Stimulated activated naive CD4-positive, alpha-beta T cell (primary cell): Measurements from ENCODE around the gene L3MBTL2.

Experiments used
- DNase-seq, 6 experiments: peaks; one replicate each; lab custom pipeline; 2025; lab: John Stamatoyannopoulos, UW

Gene L3MBTL2

DNA sequence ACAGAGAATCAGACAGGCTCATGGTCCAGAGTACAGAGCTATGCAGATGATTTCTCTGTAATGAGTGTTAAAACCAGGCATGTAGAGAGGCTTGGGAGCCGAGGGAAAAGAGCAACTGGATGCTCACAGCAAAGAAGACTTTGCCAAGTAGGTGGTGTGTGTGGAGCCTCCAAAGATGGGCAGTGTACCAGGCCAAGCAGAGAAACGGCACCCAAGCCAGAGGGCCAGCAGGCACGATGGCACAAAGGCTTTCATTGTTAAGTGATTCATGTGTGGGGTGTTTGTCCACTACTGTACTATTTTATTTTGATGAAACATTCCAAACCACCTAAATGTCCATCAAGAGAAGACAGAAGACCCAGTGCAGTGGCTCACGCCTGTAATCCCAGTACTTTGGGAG lies 69.7 kb downstream of the L3MBTL2 start:
- DNase-seq, result no peak

DNA sequence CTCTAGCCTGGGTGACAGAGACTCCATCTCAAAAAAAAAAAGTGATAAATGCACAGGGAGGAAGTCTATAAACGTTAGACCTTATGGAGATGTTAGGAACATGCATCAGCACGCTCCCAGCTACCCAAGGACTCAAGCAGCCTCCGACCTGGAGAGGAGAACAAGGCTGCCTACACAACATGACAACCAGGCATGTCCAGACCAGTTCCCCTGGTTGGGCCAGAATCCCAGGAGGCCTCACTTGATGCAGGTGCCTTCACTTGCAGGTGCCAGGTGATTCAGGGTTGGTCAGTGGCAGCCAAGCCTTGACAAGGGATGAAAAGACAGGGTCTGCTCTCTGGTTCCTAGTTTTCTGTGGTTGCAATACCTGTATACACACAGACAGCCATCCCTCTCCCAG lies 75.0 kb downstream of the L3MBTL2 start:
- DNase-seq, result no peak

DNA sequence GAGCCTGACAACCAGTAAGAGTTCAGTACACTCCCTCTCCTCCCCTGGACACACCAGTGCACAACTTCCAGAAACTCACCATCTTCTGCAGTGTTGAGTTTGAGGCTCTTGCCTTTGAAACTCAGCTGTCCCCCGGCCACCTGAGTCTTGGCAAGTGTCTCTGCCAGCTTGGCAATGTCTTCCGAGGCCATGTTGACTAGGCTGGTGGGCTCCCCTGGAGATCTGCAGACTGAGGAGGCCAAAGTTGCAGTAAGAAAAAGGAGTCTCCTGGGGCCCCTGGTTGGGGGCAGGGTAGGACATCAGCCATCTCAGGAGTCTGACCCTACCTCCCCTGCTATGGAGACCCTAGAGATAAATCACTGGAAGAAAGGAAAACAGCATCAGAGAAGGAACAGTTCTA lies 75.7 kb downstream of the L3MBTL2 start:
- no peak for DNase-seq
